ENCODE data around the gene IKBKE. TPM values are rescaled to one million over a fixed set of nuclear protein-coding genes. Genes with fewer than 3 reads are reported as not detected.

Gene IKBKE
- total RNA-seq, 2 donors from 2014 or later: 5.0 to 8.5 TPM

DNA sequence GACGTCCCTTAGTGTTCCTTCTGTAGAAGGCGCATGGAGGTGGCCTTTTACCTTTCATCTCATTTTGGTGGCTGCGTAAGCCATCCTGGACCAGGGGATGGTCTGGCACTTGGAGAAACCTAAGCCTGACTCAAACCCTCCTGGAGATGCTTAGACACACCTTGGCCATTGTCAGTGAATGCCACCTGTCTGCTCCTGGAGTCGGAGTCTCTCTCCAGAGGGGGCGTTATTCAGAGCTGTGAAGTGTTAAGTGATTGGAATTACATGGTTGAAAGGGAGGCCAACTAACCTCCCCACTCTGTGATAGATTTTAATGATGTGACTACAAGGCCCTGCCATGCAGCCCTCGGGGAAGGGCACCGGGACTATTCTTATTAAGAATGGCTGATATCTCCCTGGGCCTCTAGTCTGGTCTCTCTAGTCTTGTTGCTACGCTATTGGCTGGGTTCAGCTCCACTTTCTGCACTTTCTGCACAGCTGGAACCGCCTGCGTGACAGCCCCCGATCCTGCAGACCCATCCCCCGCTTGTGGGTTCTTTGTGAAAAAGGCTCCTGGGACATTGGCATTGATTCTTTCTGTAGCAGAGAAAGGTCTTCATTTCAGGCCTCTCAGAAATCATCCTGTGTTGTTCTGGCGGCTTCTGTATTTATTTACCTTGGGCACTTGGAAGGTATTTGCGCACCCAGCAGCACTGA, 41.2 kb downstream of the IKBKE start:
- H3K36me3 Mint-ChIP-seq (ENCODE audit: low read depth): no peaks in the 10 kb centered on the region
- DNase-seq: peak; percentile 74
- no peaks in the 10 kb centered on the region for H3K36me3 ChIP-seq (ENCODE audit: control insufficient read depth, insufficient read depth, low read length)
- no peak overlapping the region for H3K9ac ChIP-seq (ENCODE audit: extremely low read depth, low read length, poor library complexity, severe bottlenecking)
- 79 to 86% methylated on average over 9 to 14 of the region's 14 CpGs for WGBS, 2 experiments (ENCODE audit: insufficient coverage in 1 of 2, insufficient read length in 1 of 2)
- no peak overlapping the region for H3K4me3 ChIP-seq (ENCODE audit: low read length)
- H3K27me3 ChIP-seq (ENCODE audit: control insufficient read depth, insufficient read depth, low read length, poor library complexity, severe bottlenecking): peaks cover 44% of the 10 kb centered on the region
- H3K4me1 Mint-ChIP-seq: peaks cover 13% of the 10 kb centered on the region
- H3K4me1 ChIP-seq (ENCODE audit: control insufficient read depth, insufficient read depth, low read length): peaks cover 4% of the 10 kb centered on the region
- peaks cover 52% of the 10 kb centered on the region for H3K27me3 Mint-ChIP-seq (ENCODE audit: insufficient read depth)
- no peak overlapping the region for H3K4me3 Mint-ChIP-seq
- H3K27ac ChIP-seq (ENCODE audit: low read depth, low read length): peak overlapping the region; percentile 81
- no peaks in the 10 kb centered on the region for H3K9me3 ChIP-seq (ENCODE audit: control insufficient read depth, low read length)
- TF ChIP-seq, protein P1, sequence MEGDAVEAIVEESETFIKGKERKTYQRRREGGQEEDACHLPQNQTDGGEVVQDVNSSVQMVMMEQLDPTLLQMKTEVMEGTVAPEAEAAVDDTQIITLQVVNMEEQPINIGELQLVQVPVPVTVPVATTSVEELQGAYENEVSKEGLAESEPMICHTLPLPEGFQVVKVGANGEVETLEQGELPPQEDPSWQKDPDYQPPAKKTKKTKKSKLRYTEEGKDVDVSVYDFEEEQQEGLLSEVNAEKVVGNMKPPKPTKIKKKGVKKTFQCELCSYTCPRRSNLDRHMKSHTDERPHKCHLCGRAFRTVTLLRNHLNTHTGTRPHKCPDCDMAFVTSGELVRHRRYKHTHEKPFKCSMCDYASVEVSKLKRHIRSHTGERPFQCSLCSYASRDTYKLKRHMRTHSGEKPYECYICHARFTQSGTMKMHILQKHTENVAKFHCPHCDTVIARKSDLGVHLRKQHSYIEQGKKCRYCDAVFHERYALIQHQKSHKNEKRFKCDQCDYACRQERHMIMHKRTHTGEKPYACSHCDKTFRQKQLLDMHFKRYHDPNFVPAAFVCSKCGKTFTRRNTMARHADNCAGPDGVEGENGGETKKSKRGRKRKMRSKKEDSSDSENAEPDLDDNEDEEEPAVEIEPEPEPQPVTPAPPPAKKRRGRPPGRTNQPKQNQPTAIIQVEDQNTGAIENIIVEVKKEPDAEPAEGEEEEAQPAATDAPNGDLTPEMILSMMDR (conservative IDR thresholded peaks at IDR 0.05): peak; percentile 48
- H3K27ac Mint-ChIP-seq: no peak overlapping the region
- no peaks in the 10 kb centered on the region for H3K9me3 Mint-ChIP-seq

DNA sequence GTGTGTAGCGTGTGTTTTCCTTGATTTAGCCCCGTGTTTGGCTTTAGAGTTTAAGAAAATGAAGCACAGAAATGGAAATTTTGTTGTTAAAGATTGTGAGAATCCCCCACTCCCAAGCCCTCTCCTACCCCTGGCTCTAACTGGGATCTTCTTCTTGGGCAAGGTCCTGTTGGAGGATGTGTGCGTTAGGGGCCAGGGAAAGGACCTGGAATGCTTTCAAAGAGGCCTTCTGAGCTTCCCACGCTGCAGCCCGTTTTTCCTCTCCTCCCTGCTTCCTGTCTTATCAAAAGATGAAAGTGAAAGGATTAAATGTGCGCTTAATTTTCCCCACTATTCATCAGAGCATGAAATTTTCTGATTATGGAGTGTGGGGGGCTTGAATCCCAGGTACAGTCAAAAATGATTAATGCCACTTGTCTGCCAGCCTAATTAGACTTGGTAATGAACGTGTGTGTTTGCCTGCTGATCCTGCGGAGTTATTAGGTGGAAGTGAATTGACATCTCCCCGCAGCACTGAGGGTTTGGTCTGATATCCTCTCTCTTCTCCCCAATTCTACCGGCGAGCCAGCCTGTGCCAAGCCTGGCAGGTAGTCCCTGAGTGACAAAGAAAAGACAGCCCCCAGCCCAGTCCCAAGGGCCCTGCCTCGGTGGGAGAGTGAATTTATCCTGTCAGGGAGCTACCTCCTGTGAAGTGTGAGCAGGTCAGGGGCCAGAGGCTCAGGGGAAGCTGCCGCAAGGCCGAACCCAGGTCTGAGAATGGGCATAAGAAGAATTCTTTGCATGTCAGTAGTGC, 42.0 kb downstream of the IKBKE start:
- H3K9me3 ChIP-seq (ENCODE audit: control insufficient read depth, low read length): no peaks in the 10 kb centered on the region
- H3K27me3 ChIP-seq (ENCODE audit: control insufficient read depth, insufficient read depth, low read length, poor library complexity, severe bottlenecking): peaks cover 37% of the 10 kb centered on the region
- peak overlapping the region; percentile 81 for H3K27ac ChIP-seq (ENCODE audit: low read depth, low read length)
- H3K4me3 Mint-ChIP-seq: no peak overlapping the region
- no peak overlapping the region for H3K4me3 ChIP-seq (ENCODE audit: low read length)
- peaks cover 4% of the 10 kb centered on the region for H3K4me1 ChIP-seq (ENCODE audit: control insufficient read depth, insufficient read depth, low read length)
- H3K4me1 Mint-ChIP-seq: peaks cover 13% of the 10 kb centered on the region
- H3K27me3 Mint-ChIP-seq (ENCODE audit: insufficient read depth): peaks cover 44% of the 10 kb centered on the region
- no peaks in the 10 kb centered on the region for H3K36me3 ChIP-seq (ENCODE audit: control insufficient read depth, insufficient read depth, low read length)
- H3K36me3 Mint-ChIP-seq (ENCODE audit: low read depth): no peaks in the 10 kb centered on the region
- TF ChIP-seq, protein P1 (conservative IDR thresholded peaks at IDR 0.05): no peak
- WGBS, 2 experiments (ENCODE audit: insufficient coverage in 1 of 2, insufficient read length in 1 of 2): 65 to 79% methylated on average over 5 to 14 of the region's 14 CpGs
- DNase-seq: no peak
- H3K27ac Mint-ChIP-seq: no peak overlapping the region
- H3K9ac ChIP-seq (ENCODE audit: extremely low read depth, low read length, poor library complexity, severe bottlenecking): no peak overlapping the region
- no peaks in the 10 kb centered on the region for H3K9me3 Mint-ChIP-seq

DNA sequence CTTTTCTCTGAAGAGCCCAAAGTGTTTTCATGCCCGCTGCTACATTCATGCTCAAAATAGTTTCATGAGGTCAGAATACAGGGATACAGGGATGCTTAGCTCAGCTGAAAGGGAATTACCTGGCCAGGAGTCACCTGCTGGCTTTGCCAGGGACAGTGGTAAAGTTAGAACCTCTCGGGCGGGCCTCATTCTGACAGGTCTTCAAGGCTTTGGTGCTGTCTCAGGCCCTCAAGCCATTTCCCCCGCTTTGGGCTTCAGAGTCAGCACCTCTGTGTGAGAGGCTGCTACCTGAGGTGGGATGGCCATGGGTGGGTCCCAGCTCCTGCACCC, 42.5 kb downstream of the IKBKE start:
- peaks cover 41% of the 10 kb centered on the region for H3K27me3 Mint-ChIP-seq (ENCODE audit: insufficient read depth)
- peaks cover 4% of the 10 kb centered on the region for H3K4me1 ChIP-seq (ENCODE audit: control insufficient read depth, insufficient read depth, low read length)
- H3K4me3 ChIP-seq (ENCODE audit: low read length): no peak overlapping the region
- no peak overlapping the region for H3K27ac Mint-ChIP-seq
- no peaks in the 10 kb centered on the region for H3K36me3 Mint-ChIP-seq (ENCODE audit: low read depth)
- TF ChIP-seq, protein P1 (conservative IDR thresholded peaks at IDR 0.05): no peak
- peaks cover 31% of the 10 kb centered on the region for H3K27me3 ChIP-seq (ENCODE audit: control insufficient read depth, insufficient read depth, low read length, poor library complexity, severe bottlenecking)
- no peak overlapping the region for H3K4me3 Mint-ChIP-seq
- peaks cover 13% of the 10 kb centered on the region for H3K4me1 Mint-ChIP-seq
- no peaks in the 10 kb centered on the region for H3K9me3 ChIP-seq (ENCODE audit: control insufficient read depth, low read length)
- no peaks in the 10 kb centered on the region for H3K9me3 Mint-ChIP-seq
- peak overlapping the region; percentile 65 for H3K27ac ChIP-seq (ENCODE audit: low read depth, low read length)
- 90 to 100% methylated on average over 1 to 4 of the region's 4 CpGs for WGBS, 2 experiments (ENCODE audit: insufficient coverage in 1 of 2, insufficient read length in 1 of 2)
- DNase-seq: no peak
- no peaks in the 10 kb centered on the region for H3K36me3 ChIP-seq (ENCODE audit: control insufficient read depth, insufficient read depth, low read length)
- H3K9ac ChIP-seq (ENCODE audit: extremely low read depth, low read length, poor library complexity, severe bottlenecking): no peak overlapping the region
